NCI-H1105 (cell line): ENCODE results near the gene DIAPH3.

Experiments
- DNase-seq: peaks from one replicate; lab custom pipeline; 2025; lab: John Stamatoyannopoulos, UW

Gene DIAPH3

GRCh38 chr13:60152114-60152513 is 11.6 kb downstream of the DIAPH3 start:
- DNase-seq = no peak

GRCh38 chr13:60150538-60150937 is 13.2 kb downstream of the DIAPH3 start:
- DNase-seq = no peak

GRCh38 chr13:60148918-60149317 is 14.8 kb downstream of the DIAPH3 start:
- no peak for DNase-seq

GRCh38 chr13:60147361-60147760 is 16.4 kb downstream of the DIAPH3 start:
- DNase-seq = no peak

GRCh38 chr13:60146471-60146870 is 17.3 kb downstream of the DIAPH3 start:
- no peak for DNase-seq

- no peak for DNase-seq
Observed at GRCh38 chr13:60143775-60144174, 20.0 kb downstream of the DIAPH3 start.

- no peak for DNase-seq
Observed at GRCh38 chr13:60139272-60139671, 24.5 kb downstream of the DIAPH3 start.

GRCh38 chr13:60138674-60139073 is 25.1 kb downstream of the DIAPH3 start:
- no peak for DNase-seq

- no peak for DNase-seq
Observed at GRCh38 chr13:60137911-60138560, 25.7 kb downstream of the DIAPH3 start.

GRCh38 chr13:60135344-60135743 is 28.4 kb downstream of the DIAPH3 start:
- no peak for DNase-seq

GRCh38 chr13:60134376-60134775 is 29.4 kb downstream of the DIAPH3 start:
- DNase-seq = no peak

GRCh38 chr13:60121337-60121687 is 42.4 kb downstream of the DIAPH3 start:
- no peak for DNase-seq

- DNase-seq = no peak
Observed at GRCh38 chr13:60120617-60121336, 43.0 kb downstream of the DIAPH3 start.

GRCh38 chr13:60118696-60119400 is 44.9 kb downstream of the DIAPH3 start:
- DNase-seq = no peak

- DNase-seq = no peak
Observed at GRCh38 chr13:60114499-60115028, 49.2 kb downstream of the DIAPH3 start.

- no peak for DNase-seq
Observed at GRCh38 chr13:60112771-60113170, 51.0 kb downstream of the DIAPH3 start.

GRCh38 chr13:60111691-60112090 is 52.0 kb downstream of the DIAPH3 start:
- DNase-seq = no peak

- no peak for DNase-seq
Observed at GRCh38 chr13:60109285-60109684, 54.4 kb downstream of the DIAPH3 start.

- no peak for DNase-seq
Observed at GRCh38 chr13:60108589-60108988, 55.1 kb downstream of the DIAPH3 start.

- no peak for DNase-seq
Observed at GRCh38 chr13:60099631-60100420, 63.9 kb downstream of the DIAPH3 start.

- no peak for DNase-seq
Observed at GRCh38 chr13:60095300-60095699, 68.4 kb downstream of the DIAPH3 start.
